ENCODE results near the gene LYRM4.

LYRM4 gene

GRCh38 chr6:5215799-5216198 lies 45.0 kb downstream of the LYRM4 start:
- TF ChIP-seq CTCF (conservative IDR thresholded peaks at IDR 0.05): no peak
- H3K27ac ChIP-seq: peak overlapping the region; percentile 56; the same call in 1 of the 2 replicates

GRCh38 chr6:5215159-5215558 lies 45.6 kb downstream of the LYRM4 start:
- H3K27ac ChIP-seq: peak overlapping the region; percentile 56
- TF ChIP-seq CTCF (conservative IDR thresholded peaks at IDR 0.05): no peak

- H3K27ac ChIP-seq: peak overlapping the region; percentile 56
- TF ChIP-seq CTCF (conservative IDR thresholded peaks at IDR 0.05): peak; percentile 66
Observed at GRCh38 chr6:5214570-5215052, 46.1 kb downstream of the LYRM4 start.

- H3K27ac ChIP-seq: peak overlapping the region; percentile 56
- TF ChIP-seq CTCF (conservative IDR thresholded peaks at IDR 0.05): no peak
Observed at GRCh38 chr6:5213836-5214235, 46.9 kb downstream of the LYRM4 start.

- no peak for TF ChIP-seq CTCF (conservative IDR thresholded peaks at IDR 0.05)
Observed at GRCh38 chr6:5211492-5211891, 49.3 kb downstream of the LYRM4 start.

GRCh38 chr6:5208471-5208971 lies 52.2 kb downstream of the LYRM4 start:
- no peak overlapping the region for H3K27ac ChIP-seq
- no peak for TF ChIP-seq CTCF (conservative IDR thresholded peaks at IDR 0.05)

More at GRCh38 chr6:5211492-5211891, 49.3 kb downstream of the LYRM4 start:
- H3K27ac ChIP-seq: no peak overlapping the region

GRCh38 chr6:5208057-5208456 lies 52.7 kb downstream of the LYRM4 start:
- H3K27ac ChIP-seq: no peak overlapping the region

More at GRCh38 chr6:5208057-5208456, 52.7 kb downstream of the LYRM4 start:
- no peak for TF ChIP-seq CTCF (conservative IDR thresholded peaks at IDR 0.05)

Data from VCaP (cell line).